IPS-11a (cell line): Measurements from ENCODE around the gene ALG5.

ENCODE experiments used
- H3K4me3 ChIP-seq: one replicate; pipeline ENCODE4 v1.5.1; 2013; ENCODE audit warnings: low read depth, low read length, control low read depth

ALG5 gene

GRCh38 chr13:36915896-36916640 lies 83.1 kb downstream of the ALG5 start:
- no peak overlapping the region for H3K4me3 ChIP-seq

GRCh38 chr13:36915106-36915505 lies 84.0 kb downstream of the ALG5 start:
- no peak overlapping the region for H3K4me3 ChIP-seq

- no peak overlapping the region for H3K4me3 ChIP-seq
These were observed 84.5 kb downstream of the ALG5 start for GRCh38 chr13:36914648-36915047.

- H3K4me3 ChIP-seq = no peak overlapping the region
These were observed 85.7 kb downstream of the ALG5 start for GRCh38 chr13:36913463-36913862.

GRCh38 chr13:36912973-36913372 lies 86.2 kb downstream of the ALG5 start:
- no peak overlapping the region for H3K4me3 ChIP-seq

GRCh38 chr13:36912369-36912768 lies 86.8 kb downstream of the ALG5 start:
- H3K4me3 ChIP-seq = no peak overlapping the region

GRCh38 chr13:36910545-36910944 lies 88.6 kb downstream of the ALG5 start:
- H3K4me3 ChIP-seq = no peak overlapping the region

GRCh38 chr13:36907821-36908220 lies 91.3 kb downstream of the ALG5 start:
- no peak overlapping the region for H3K4me3 ChIP-seq

GRCh38 chr13:36907266-36907665 lies 91.9 kb downstream of the ALG5 start:
- H3K4me3 ChIP-seq = no peak overlapping the region

GRCh38 chr13:36905944-36906343 lies 93.2 kb downstream of the ALG5 start:
- H3K4me3 ChIP-seq = no peak overlapping the region

- no peak overlapping the region for H3K4me3 ChIP-seq
These were observed 95.1 kb downstream of the ALG5 start for GRCh38 chr13:36903925-36904595.
